MCF 10A (cell line): ENCODE measurements around the gene NR5A1. TPM values are rescaled to one million over a fixed set of nuclear protein-coding genes. Genes with fewer than 3 reads are reported as not detected.
A peak's percentile ranks its signal among the peaks of the same experiment; 100 is the strongest.

Experiments
- BruUV-seq: library from RNA; stranded (reverse); fragments of 400-500 nt; replicated peaks from 2 replicates; lab custom pipeline; 2021; lab: Mats Ljungman, UMichigan
- CTCF ChIA-PET: fragments of 300-600 bp; sonication (Branson Sonifier 250); formaldehyde crosslinking; extraction: SDS; loops from one replicate; lab custom pipeline; 2021; ENCODE audit warnings: antibody characterized with exemption, inconsistent platforms; lab: Yijun Ruan, JAX
- POLR2A ChIA-PET: fragments of 300-600, 350-650 bp; sonication (Branson Sonifier 250); formaldehyde crosslinking; extraction: SDS; loops from one replicate; lab custom pipeline; 2020; ENCODE audit warnings: antibody characterized with exemption, inconsistent platforms; lab: Yijun Ruan, JAX
- DNase-seq: peaks from one replicate; pipeline ENCODE4 v3.0.0-alpha.2; 2018; ENCODE audit not compliant: unreplicated experiment
- H3K27ac Mint-ChIP-seq: one replicate; pipeline ENCODE4 v1.8.0; 2022; ENCODE audit warnings: mild to moderate bottlenecking, low read depth, mixed read lengths; ENCODE audit not compliant: unreplicated experiment
- H3K27me3 Mint-ChIP-seq: one replicate; pipeline ENCODE4 v1.8.0; 2022; ENCODE audit warnings: mixed read lengths; ENCODE audit not compliant: insufficient read depth, unreplicated experiment
- H3K36me3 Mint-ChIP-seq: one replicate; pipeline ENCODE4 v1.8.0; 2022; ENCODE audit warnings: mild to moderate bottlenecking, moderate library complexity, mixed read lengths; ENCODE audit not compliant: insufficient read depth, unreplicated experiment
- H3K4me1 Mint-ChIP-seq: one replicate; pipeline ENCODE4 v1.8.0; 2022; ENCODE audit warnings: mixed read lengths; ENCODE audit not compliant: insufficient read depth, unreplicated experiment
- H3K4me3 Mint-ChIP-seq: one replicate; pipeline ENCODE4 v1.8.0; 2022; ENCODE audit warnings: mild to moderate bottlenecking, moderate library complexity, mixed read lengths; ENCODE audit not compliant: unreplicated experiment
- H3K9me3 Mint-ChIP-seq: one replicate; pipeline ENCODE4 v1.8.0; 2022; ENCODE audit warnings: mixed read lengths; ENCODE audit not compliant: unreplicated experiment
- intact Hi-C: fragments of 100-400 bp; cut with micrococcal nuclease; formaldehyde crosslinking; loops from 2 replicates; pipeline ENCODE4 v1.14.1; 2022
- total RNA-seq: library from RNA; stranded (reverse); gene quantifications from 2 replicates; pipeline ENCODE4 v1.2.3, GENCODE V29; 2022
- TF ChIP-seq, protein P1 (sequence below): fragments of 200-600 bp; IDR thresholded peaks from one replicate; pipeline ENCODE4 v1.8.0; 2022; ENCODE audit warnings: antibody characterized with exemption, mild to moderate bottlenecking; ENCODE audit not compliant: unreplicated experiment

NR5A1 gene
- total RNA-seq, 1 experiment from 2014 or later, result not detected

DNA sequence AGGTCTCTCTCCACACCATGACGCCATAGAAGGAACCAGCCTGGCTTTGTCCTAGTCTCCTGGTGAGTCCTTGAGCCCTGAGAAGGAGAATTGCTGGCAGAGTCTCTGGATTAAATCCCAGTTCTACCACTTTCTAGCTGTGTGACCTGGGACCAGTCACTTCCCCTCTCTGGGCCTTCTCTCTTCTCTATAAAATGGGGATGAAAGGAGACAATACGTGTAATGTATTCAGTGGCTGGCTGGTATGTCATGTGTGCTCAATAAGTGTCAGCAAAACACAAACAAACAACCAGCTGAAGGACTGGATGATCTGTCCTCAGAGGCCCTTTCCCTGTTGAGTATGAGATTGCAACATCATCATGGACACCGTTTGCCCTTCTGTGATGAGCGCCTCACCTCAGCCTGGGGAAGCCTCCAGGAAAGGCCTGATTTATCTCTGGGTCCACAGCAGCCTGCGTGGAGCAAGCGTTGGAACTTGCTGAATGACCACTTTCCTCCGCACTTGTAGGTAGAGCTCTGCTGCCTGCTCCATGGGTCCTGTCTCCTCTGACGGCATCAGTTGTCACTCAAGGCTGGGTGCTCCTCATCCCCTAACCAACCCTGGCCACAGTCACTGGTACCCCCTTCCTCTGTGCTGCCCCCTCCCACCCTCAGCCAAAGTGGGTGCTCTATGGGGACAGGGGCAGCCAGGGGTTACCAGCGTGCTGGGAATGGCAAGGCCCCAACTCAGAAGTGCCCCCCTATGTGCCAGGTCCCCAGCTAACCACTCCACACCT, 3.6 kb upstream of the NR5A1 start:
- no TSS peak for BruUV-seq
- Mint-ChIP-seq H3K4me3 (no peak overlapping the region), H3K4me1 (peaks cover 7% of the 10 kb centered on the region), H3K27ac (no peak overlapping the region), H3K27me3 (no peaks in the 10 kb centered on the region), H3K9me3 (no peaks in the 10 kb centered on the region), H3K36me3 (no peaks in the 10 kb centered on the region)
- TF ChIP-seq, protein P1, sequence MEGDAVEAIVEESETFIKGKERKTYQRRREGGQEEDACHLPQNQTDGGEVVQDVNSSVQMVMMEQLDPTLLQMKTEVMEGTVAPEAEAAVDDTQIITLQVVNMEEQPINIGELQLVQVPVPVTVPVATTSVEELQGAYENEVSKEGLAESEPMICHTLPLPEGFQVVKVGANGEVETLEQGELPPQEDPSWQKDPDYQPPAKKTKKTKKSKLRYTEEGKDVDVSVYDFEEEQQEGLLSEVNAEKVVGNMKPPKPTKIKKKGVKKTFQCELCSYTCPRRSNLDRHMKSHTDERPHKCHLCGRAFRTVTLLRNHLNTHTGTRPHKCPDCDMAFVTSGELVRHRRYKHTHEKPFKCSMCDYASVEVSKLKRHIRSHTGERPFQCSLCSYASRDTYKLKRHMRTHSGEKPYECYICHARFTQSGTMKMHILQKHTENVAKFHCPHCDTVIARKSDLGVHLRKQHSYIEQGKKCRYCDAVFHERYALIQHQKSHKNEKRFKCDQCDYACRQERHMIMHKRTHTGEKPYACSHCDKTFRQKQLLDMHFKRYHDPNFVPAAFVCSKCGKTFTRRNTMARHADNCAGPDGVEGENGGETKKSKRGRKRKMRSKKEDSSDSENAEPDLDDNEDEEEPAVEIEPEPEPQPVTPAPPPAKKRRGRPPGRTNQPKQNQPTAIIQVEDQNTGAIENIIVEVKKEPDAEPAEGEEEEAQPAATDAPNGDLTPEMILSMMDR, result no peak
- ChIA-PET CTCF (interaction anchor here (1.1 kb wide), 1 partner anchor 26 kb away, joined by 3 read pairs; no protein-coding TSS in a partner anchor), POLR2A (interaction anchor here (0.6 kb wide), 2 partner anchors 26 to 96 kb away, joined by 3 read pairs; no protein-coding TSS in a partner anchor)
- intact Hi-C loops, result no loop called here
- DNase-seq, result peak; percentile 13

DNA sequence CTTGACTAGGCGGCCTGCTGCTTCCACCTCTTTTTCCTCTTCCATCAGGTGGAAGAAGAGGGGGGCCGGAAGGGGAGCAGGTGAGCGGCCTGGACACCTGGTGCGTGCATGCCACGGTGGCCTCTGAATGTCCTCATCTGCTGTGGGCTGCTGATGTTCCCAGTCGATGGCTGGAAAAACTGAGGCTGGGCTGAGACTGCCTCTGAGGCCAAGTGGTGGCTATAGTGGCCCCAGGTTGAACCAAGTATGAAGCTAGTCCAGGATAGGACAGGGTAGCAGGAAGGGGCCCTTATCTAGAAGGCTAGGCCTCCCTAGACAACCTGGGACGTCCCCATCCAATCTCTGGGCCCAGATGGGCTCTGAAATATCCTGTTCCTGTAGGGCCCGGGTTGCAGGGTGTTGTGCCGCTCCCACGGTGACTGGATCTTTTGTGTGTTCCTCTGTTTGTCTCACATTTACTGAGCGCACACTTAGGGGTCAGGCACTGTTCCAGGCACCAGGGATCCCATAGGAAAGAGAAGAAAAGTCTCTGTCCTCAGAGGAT, 753 bp upstream of the NR5A1 start:
- no peak overlapping the region for H3K4me3 Mint-ChIP-seq
- peaks cover 13% of the 10 kb centered on the region for H3K4me1 Mint-ChIP-seq
- TF ChIP-seq, protein P1, result no peak
- no peak overlapping the region for H3K27ac Mint-ChIP-seq
- H3K27me3 Mint-ChIP-seq, result peaks cover 23% of the 10 kb centered on the region
- no peaks in the 10 kb centered on the region for H3K9me3 Mint-ChIP-seq
- BruUV-seq, result no TSS peak
- H3K36me3 Mint-ChIP-seq, result no peaks in the 10 kb centered on the region
- intact Hi-C loops, result no loop called here
- POLR2A ChIA-PET, result no interaction called here
- DNase-seq, result no peak
- CTCF ChIA-PET, result no interaction called here

DNA sequence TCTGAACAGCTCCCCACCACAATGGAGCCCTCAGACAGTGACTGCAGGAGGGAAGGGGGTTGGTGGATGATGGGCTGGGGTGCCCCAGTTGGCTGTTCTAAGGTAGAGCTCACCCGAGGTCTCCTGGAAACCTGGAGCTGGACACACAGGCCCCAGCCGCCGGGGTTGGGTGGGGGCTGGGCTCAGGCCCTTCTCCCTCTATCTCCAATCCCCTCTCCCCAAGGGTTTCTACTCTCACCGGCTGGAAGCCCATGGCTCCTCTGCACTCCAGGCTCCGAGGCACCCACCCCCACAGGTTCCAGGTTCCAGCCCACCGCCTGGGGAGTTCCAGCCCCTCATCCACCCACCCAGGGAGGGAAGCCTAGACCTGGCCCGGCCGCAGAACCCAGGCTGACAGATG, 766 bp downstream of the NR5A1 start:
- H3K27me3 Mint-ChIP-seq, result peaks cover 23% of the 10 kb centered on the region
- no peak for DNase-seq

DNA sequence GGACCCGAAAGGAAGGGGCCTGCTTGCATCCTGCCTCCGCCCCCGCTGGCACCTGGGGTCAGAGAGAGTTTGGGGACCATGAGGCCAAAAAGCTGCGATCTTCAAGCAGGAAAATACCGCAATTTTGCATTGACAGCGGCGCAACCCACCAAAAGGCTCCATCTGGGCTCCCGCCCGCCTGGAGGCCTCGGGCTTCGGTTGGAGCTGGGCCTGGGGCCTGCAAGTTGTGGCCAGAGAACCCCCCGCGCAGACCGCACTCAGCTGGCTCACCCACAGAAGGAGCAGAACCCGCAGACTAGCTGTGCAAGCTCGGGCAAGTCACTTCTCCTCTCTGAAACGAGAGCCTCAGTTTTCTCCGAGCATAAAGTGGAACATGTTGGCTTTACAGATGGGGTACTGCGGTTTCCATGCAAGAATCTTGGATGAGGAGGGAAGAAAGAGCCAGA, 1.3 kb downstream of the NR5A1 start:
- ChIA-PET CTCF (no interaction called here), POLR2A (no interaction called here)
- Mint-ChIP-seq H3K4me3 (no peak overlapping the region), H3K4me1 (peaks cover 11% of the 10 kb centered on the region), H3K27ac (no peak overlapping the region), H3K36me3 (no peaks in the 10 kb centered on the region), H3K9me3 (no peaks in the 10 kb centered on the region), H3K27me3 (peaks cover 23% of the 10 kb centered on the region)
- no peak for DNase-seq
- intact Hi-C loops, result no loop called here
- no TSS peak for BruUV-seq
- TF ChIP-seq, protein P1, result no peak

More for the DNA sequence above, 766 bp downstream of the NR5A1 start:
- Mint-ChIP-seq H3K9me3 (no peaks in the 10 kb centered on the region), H3K36me3 (no peaks in the 10 kb centered on the region), H3K4me1 (peaks cover 13% of the 10 kb centered on the region), H3K27ac (no peak overlapping the region), H3K4me3 (no peak overlapping the region)
- TF ChIP-seq, protein P1, result no peak
- CTCF ChIA-PET, result interaction anchor here (0.5 kb wide), 1 partner anchor 378 kb away, joined by 3 read pairs; no protein-coding TSS in a partner anchor
- BruUV-seq, result no TSS peak
- POLR2A ChIA-PET, result no interaction called here
- intact Hi-C loops, result no loop called here
